Liver (tissue), 9 donors: ENCODE measurements around the gene STK39. TPM values are rescaled to one million over a fixed set of nuclear protein-coding genes. Genes with fewer than 3 reads are reported as not detected.

ENCODE experiments used
- DNase-seq: peaks from one replicate; pipeline ENCODE4 v3.0.0-alpha.2; 2017; ENCODE audit warnings: low spot score
- H3K27ac ChIP-seq, 2 donors: one replicate each; pipeline ENCODE4 v1.7.0; 2013; ENCODE audit warnings: inconsistent platforms in 2 of 2, low read length in 2 of 2, control low read depth in 1 of 2, low read depth in 1 of 2, mild to moderate bottlenecking in 1 of 2
- H3K27me3 ChIP-seq, 4 donors: one replicate each; pipeline versions ENCODE4 v1.6.1 to v1.7.0; 2013; ENCODE audit warnings: low read length in 3 of 4, inconsistent platforms in 1 of 4, mild to moderate bottlenecking in 1 of 4, moderate library complexity in 1 of 4; ENCODE audit not compliant: control insufficient read depth in 4 of 4, insufficient read depth in 4 of 4
- H3K36me3 ChIP-seq, 4 donors: one replicate each; pipeline versions ENCODE4 v1.6.1 to v1.7.0; 2013; ENCODE audit warnings: low read length in 3 of 4, mild to moderate bottlenecking in 3 of 4, low read depth in 1 of 4, moderate library complexity in 1 of 4; ENCODE audit not compliant: control insufficient read depth in 4 of 4, insufficient read depth in 3 of 4
- H3K4me1 ChIP-seq, 4 donors: one replicate each; pipeline versions ENCODE4 v1.6.1 to v1.7.0; 2013; ENCODE audit warnings: low read length in 3 of 4, mild to moderate bottlenecking in 3 of 4, moderate library complexity in 1 of 4; ENCODE audit not compliant: control insufficient read depth in 4 of 4, insufficient read depth in 4 of 4
- H3K4me3 ChIP-seq, 3 donors: one replicate each; pipeline versions ENCODE4 v1.6.1 to v1.7.0; 2013; ENCODE audit warnings: low read length in 3 of 3, control low read depth in 1 of 3, low read depth in 1 of 3, mild to moderate bottlenecking in 1 of 3
- H3K9ac ChIP-seq, 2 donors: one replicate each; pipeline ENCODE4 v1.7.0; 2013; ENCODE audit warnings: low read length in 2 of 2, mild to moderate bottlenecking in 2 of 2, moderate library complexity in 2 of 2, control low read depth in 1 of 2, low read depth in 1 of 2
- H3K9me3 ChIP-seq, 4 donors: one replicate each; pipeline versions ENCODE4 v1.6.1 to v1.7.0; 2013; ENCODE audit warnings: low read length in 3 of 4; ENCODE audit not compliant: control insufficient read depth in 4 of 4
- EGR1 ChIP-seq, 2 donors: IDR thresholded peaks; 2 replicates each; pipeline ENCODE4 v1.6.1; 2016 to 2018; ENCODE audit warnings: antibody characterized with exemption in 2 of 2, low read depth in 2 of 2
- FOXA1 ChIP-seq: IDR thresholded peaks from 2 replicates; pipeline ENCODE4 v1.6.1; 2016; ENCODE audit warnings: antibody characterized with exemption
- FOXA2 ChIP-seq: IDR thresholded peaks from 2 replicates; pipeline ENCODE4 v1.6.1; 2016; ENCODE audit warnings: antibody characterized with exemption
- HNF4A ChIP-seq, 2 donors: conservative IDR thresholded peaks; 2 replicates each; pipeline ENCODE4 v1.6.1; 2016; ENCODE audit warnings: antibody characterized with exemption in 2 of 2, mild to moderate bottlenecking in 2 of 2
- HNF4G ChIP-seq: IDR thresholded peaks from 2 replicates; pipeline ENCODE4 v1.6.1; 2016; ENCODE audit warnings: antibody characterized with exemption
- JUND ChIP-seq, 2 donors: IDR thresholded peaks; 2 replicates each; pipeline ENCODE4 v1.6.1; 2016; ENCODE audit warnings: antibody characterized with exemption in 2 of 2
- NR2F2 ChIP-seq: IDR thresholded peaks from 2 replicates; pipeline ENCODE4 v1.6.1; 2016; ENCODE audit warnings: antibody characterized with exemption
- RAD21 ChIP-seq, 2 donors: IDR thresholded peaks; 2 replicates each; pipeline ENCODE4 v1.6.1; 2016; ENCODE audit warnings: antibody characterized with exemption in 2 of 2, mild to moderate bottlenecking in 2 of 2
- REST ChIP-seq: IDR thresholded peaks from 2 replicates; pipeline ENCODE4 v1.6.1; 2016; ENCODE audit warnings: antibody characterized with exemption, mild to moderate bottlenecking
- RXRA ChIP-seq, 2 donors: IDR thresholded peaks; 2 replicates each; pipeline ENCODE4 v1.6.1; 2017 to 2018; ENCODE audit warnings: antibody characterized with exemption in 2 of 2, mild to moderate bottlenecking in 1 of 2
- SP1 ChIP-seq: IDR thresholded peaks from 2 replicates; pipeline ENCODE4 v1.6.1; 2018; ENCODE audit warnings: antibody characterized with exemption, mild to moderate bottlenecking
- TAF1 ChIP-seq: conservative IDR thresholded peaks from 2 replicates; pipeline ENCODE4 v1.6.1; 2016; ENCODE audit warnings: antibody characterized with exemption, mild to moderate bottlenecking
- YY1 ChIP-seq: IDR thresholded peaks from 2 replicates; pipeline ENCODE4 v1.6.1; 2016; ENCODE audit warnings: antibody characterized with exemption, mild to moderate bottlenecking
- ZBTB33 ChIP-seq: IDR thresholded peaks from 2 replicates; pipeline ENCODE4 v1.6.1; 2016; ENCODE audit warnings: antibody characterized with exemption
- WGBS: extraction: QIAGEN DNeasy Blood & Tissue Kit; methylation state at CpG from one replicate; pipeline ENCODE4 v1.1.7; 2013; 5-methylcytosine and 5-hydroxymethylcytosine counted together
- polyA plus RNA-seq, 2 donors: library from polyadenylated mRNA; stranded (reverse) in 1 of 2; unstranded in 1 of 2; fragments of 200-250 nt in 1 of 2; fragments of >200 nt in 1 of 2; fragmentation: Nextera tagmentation in 1 of 2; extraction: Ambion mirVana in 1 of 2; gene quantifications; one replicate each; pipeline versions ENCODE4 v1.2.1 to v1.2.3, GENCODE V29; 2013 to 2015
- total RNA-seq, 2 donors: library from RNA; depleted of rRNA; stranded (reverse); fragments of >200 nt; gene quantifications; one replicate each; pipeline ENCODE4 v1.2.3, GENCODE V29; 2014
- TF ChIP-seq, protein P1 (sequence below): IDR thresholded peaks from 2 replicates; pipeline ENCODE4 v1.6.1; 2016; ENCODE audit warnings: antibody characterized with exemption
- TF ChIP-seq, protein P2 (sequence below): fragments of 150-350 bp; IDR thresholded peaks from 2 replicates; pipeline ENCODE4 v1.5.1; 2017; ENCODE audit warnings: improper control_type of control experiment, low read depth, low read length; ENCODE audit not compliant: missing input control
- donor health status: healthy.
- donor health status: healthy.
- donor health status: healthy.
- donor health status: healthy.
- donor health status: healthy.

Gene STK39
- total and polyA plus RNA-seq, 4 donors: 0.29 to 1.8 (median 0.73) TPM

DNA sequence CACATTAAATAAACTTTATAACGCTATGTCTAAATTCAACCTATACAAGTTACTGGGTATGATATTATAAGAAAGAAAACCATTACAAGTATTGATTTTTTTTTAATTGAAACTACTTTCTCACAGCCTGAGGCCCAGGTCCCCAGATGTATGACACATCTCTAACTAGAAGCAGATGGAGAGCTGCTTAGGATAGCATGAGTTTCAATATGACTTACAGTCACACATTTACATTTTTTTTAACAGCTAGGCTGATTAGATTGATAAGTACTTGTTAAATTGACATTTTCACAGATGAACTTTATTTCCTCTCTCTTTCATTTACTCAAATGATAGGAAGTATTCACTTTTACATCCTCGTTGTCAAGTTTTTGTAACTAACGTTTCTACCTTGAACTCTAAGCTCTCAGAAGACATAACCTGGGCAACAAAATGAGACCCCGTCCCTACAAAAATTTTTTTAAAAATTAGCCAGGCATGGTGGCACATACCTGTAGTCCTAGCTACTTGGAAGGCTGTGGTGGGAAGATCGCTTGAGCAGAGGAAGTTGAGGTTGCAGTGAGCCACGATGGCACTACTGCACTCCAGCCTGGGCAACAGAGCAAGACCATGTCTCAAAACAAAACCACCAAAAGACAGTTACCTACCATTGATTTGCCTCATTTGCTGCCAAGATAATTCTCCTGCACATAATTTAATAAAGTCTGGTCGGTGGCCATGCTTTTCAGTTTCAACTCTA is 52.4 kb downstream of the STK39 start:
- WGBS: 84% methylated on average over 7 of the region's 7 CpGs
- no peak for DNase-seq
- H3K36me3 ChIP-seq: no peaks in the 10 kb centered on the region
- H3K9ac ChIP-seq: no peak overlapping the region
- TF ChIP-seq RXRA (IDR thresholded peaks at IDR 0.05) (no peak), TAF1 (no peak), RAD21 (IDR thresholded peaks at IDR 0.05) (no peak), FOXA1 (no peak), SP1 (no peak)
- TF ChIP-seq, protein P1, sequence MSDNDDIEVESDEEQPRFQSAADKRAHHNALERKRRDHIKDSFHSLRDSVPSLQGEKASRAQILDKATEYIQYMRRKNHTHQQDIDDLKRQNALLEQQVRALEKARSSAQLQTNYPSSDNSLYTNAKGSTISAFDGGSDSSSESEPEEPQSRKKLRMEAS: no peak
- TF ChIP-seq, protein P2, sequence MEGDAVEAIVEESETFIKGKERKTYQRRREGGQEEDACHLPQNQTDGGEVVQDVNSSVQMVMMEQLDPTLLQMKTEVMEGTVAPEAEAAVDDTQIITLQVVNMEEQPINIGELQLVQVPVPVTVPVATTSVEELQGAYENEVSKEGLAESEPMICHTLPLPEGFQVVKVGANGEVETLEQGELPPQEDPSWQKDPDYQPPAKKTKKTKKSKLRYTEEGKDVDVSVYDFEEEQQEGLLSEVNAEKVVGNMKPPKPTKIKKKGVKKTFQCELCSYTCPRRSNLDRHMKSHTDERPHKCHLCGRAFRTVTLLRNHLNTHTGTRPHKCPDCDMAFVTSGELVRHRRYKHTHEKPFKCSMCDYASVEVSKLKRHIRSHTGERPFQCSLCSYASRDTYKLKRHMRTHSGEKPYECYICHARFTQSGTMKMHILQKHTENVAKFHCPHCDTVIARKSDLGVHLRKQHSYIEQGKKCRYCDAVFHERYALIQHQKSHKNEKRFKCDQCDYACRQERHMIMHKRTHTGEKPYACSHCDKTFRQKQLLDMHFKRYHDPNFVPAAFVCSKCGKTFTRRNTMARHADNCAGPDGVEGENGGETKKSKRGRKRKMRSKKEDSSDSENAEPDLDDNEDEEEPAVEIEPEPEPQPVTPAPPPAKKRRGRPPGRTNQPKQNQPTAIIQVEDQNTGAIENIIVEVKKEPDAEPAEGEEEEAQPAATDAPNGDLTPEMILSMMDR: no peak
- H3K27ac ChIP-seq: no peak overlapping the region
- H3K27me3 ChIP-seq: no peaks in the 10 kb centered on the region
- no peaks in the 10 kb centered on the region for H3K9me3 ChIP-seq
- H3K4me1 ChIP-seq: no peaks in the 10 kb centered on the region
- no peak overlapping the region for H3K4me3 ChIP-seq

GRCh38 chr2:168192839-168193616 is 54.4 kb downstream of the STK39 start:
- H3K36me3 ChIP-seq: no peaks in the 10 kb centered on the region
- no peaks in the 10 kb centered on the region for H3K9me3 ChIP-seq
- TF ChIP-seq FOXA1: no peak
- TF ChIP-seq, protein P1: no peak
- no peak for TF ChIP-seq ZBTB33
- no peak for TF ChIP-seq EGR1 (IDR thresholded peaks at IDR 0.05; ENCODE audit: low read depth in 2 of 2)
- no peak for TF ChIP-seq NR2F2
- TF ChIP-seq HNF4G: no peak
- no peak for TF ChIP-seq JUND (IDR thresholded peaks at IDR 0.05)
- no peak for TF ChIP-seq FOXA2
- TF ChIP-seq HNF4A (conservative IDR thresholded peaks at IDR 0.05): no peak
- TF ChIP-seq, protein P2: no peak
- no peak for TF ChIP-seq RXRA (IDR thresholded peaks at IDR 0.05)
- no peak for TF ChIP-seq REST
- TF ChIP-seq YY1: no peak
- no peak for TF ChIP-seq RAD21 (IDR thresholded peaks at IDR 0.05)
- TF ChIP-seq SP1: no peak
- no peaks in the 10 kb centered on the region for H3K27me3 ChIP-seq
- no peak overlapping the region for H3K27ac ChIP-seq
- H3K4me3 ChIP-seq: no peak overlapping the region
- no peaks in the 10 kb centered on the region for H3K4me1 ChIP-seq
- H3K9ac ChIP-seq: no peak overlapping the region
- 71% methylated on average over 3 of the region's 3 CpGs for WGBS
- DNase-seq: no peak
